SK-N-SH treated with all-trans-retinoic acid at 6 μM for 48 hours (cell line): ENCODE measurements around the gene SYNPO.

Source experiments
- ATAC-seq: fragments of 200-7000 bp; cut with Tn5 transposase; 3 replicates; pipeline ENCODE4 v1.9.1; 2020; ENCODE audit warnings: mild to moderate bottlenecking, moderate library complexity
- ARNTL ChIP-seq: fragments of 450-650 bp; formaldehyde crosslinking; IDR thresholded peaks from 2 replicates; pipeline ENCODE4 v1.5.0; 2020; ENCODE audit warnings: low read depth, mild to moderate bottlenecking, moderate library complexity, borderline replicate concordance
- BACH2 ChIP-seq: fragments of 250-450 bp; sonication (Bioruptor Pico); IDR thresholded peaks from 2 replicates; pipeline ENCODE4 v1.9.0; 2021; ENCODE audit warnings: mild to moderate bottlenecking, borderline replicate concordance
- CREB5 ChIP-seq: fragments of 250-450 bp; sonication (Bioruptor Pico); IDR thresholded peaks from 2 replicates; pipeline ENCODE4 v1.5.1; 2020; ENCODE audit warnings: low read depth, mild to moderate bottlenecking, moderate library complexity
- CSDC2 ChIP-seq: fragments of 250-450 bp; sonication (Bioruptor Pico); IDR thresholded peaks from 2 replicates; pipeline ENCODE4 v1.5.0; 2020; ENCODE audit warnings: mild to moderate bottlenecking, moderate library complexity
- CSRNP3 ChIP-seq: fragments of 250-450 bp; sonication (Bioruptor Pico); IDR thresholded peaks from 2 replicates; pipeline ENCODE4 v1.5.1; 2021; ENCODE audit warnings: mild to moderate bottlenecking, moderate library complexity
- ESRRG ChIP-seq: fragments of 250-450 bp; sonication (Bioruptor Pico); IDR thresholded peaks from 2 replicates; pipeline ENCODE4 v1.6.1; 2021; ENCODE audit warnings: mild to moderate bottlenecking
- GLIS3 ChIP-seq: fragments of 250-450 bp; sonication (Bioruptor Pico); IDR thresholded peaks from 2 replicates; pipeline ENCODE4 v1.5.0; 2020; ENCODE audit warnings: mild to moderate bottlenecking, moderate library complexity
- ISL1 ChIP-seq: fragments of 250-450 bp; sonication (Bioruptor Pico); IDR thresholded peaks from 2 replicates; pipeline ENCODE4 v2.1.2; 2022; ENCODE audit warnings: mild to moderate bottlenecking, moderate library complexity
- OSR1 ChIP-seq: fragments of 250-450 bp; sonication (Bioruptor Pico); IDR thresholded peaks from 2 replicates; pipeline ENCODE4 v1.8.0; 2022; ENCODE audit warnings: moderate library complexity, mild to moderate bottlenecking, inconsistent platforms
- POU6F1 ChIP-seq: fragments of 250-450 bp; sonication (Bioruptor Pico); IDR thresholded peaks from 2 replicates; pipeline ENCODE4 v1.8.0; 2021; ENCODE audit warnings: low read depth, mild to moderate bottlenecking, moderate library complexity, borderline replicate concordance
- PPARA ChIP-seq: fragments of 250-450 bp; sonication (Bioruptor Pico); IDR thresholded peaks from 2 replicates; pipeline ENCODE4 v1.5.0; 2020; ENCODE audit warnings: mild to moderate bottlenecking, borderline replicate concordance
- SNAI2 ChIP-seq: fragments of 250-450 bp; sonication (Bioruptor Pico); IDR thresholded peaks from 2 replicates; pipeline ENCODE4 v1.5.0; 2020; ENCODE audit warnings: mild to moderate bottlenecking, moderate library complexity
- TCF4 ChIP-seq: fragments of 250-450 bp; sonication (Bioruptor Pico); IDR thresholded peaks from 2 replicates; pipeline ENCODE4 v1.8.0; 2021; ENCODE audit warnings: mild to moderate bottlenecking, moderate library complexity, borderline replicate concordance
- TOX ChIP-seq: fragments of 250-450 bp; sonication (Bioruptor Pico); IDR thresholded peaks from 2 replicates; pipeline ENCODE4 v1.8.0; 2021; ENCODE audit warnings: mild to moderate bottlenecking, moderate library complexity, borderline replicate concordance
- TSHZ2 ChIP-seq: fragments of 250-450 bp; sonication (Bioruptor Pico); IDR thresholded peaks from 2 replicates; pipeline ENCODE4 v1.5.0; 2020; ENCODE audit warnings: mild to moderate bottlenecking, moderate library complexity
- ZC3H10 ChIP-seq: fragments of 250-450 bp; sonication (Bioruptor Pico); IDR thresholded peaks from 2 replicates; pipeline ENCODE4 v1.5.1; 2021; ENCODE audit warnings: mild to moderate bottlenecking, moderate library complexity
- ZFP3 ChIP-seq: fragments of 250-450 bp; sonication (Bioruptor Pico); IDR thresholded peaks from 2 replicates; pipeline ENCODE4 v1.5.0; 2020; ENCODE audit warnings: mild to moderate bottlenecking, moderate library complexity
- ZFP30 ChIP-seq: fragments of 450-650 bp; formaldehyde crosslinking; IDR thresholded peaks from 2 replicates; pipeline ENCODE4 v1.5.0; 2022; ENCODE audit warnings: mild to moderate bottlenecking, moderate library complexity
- ZNF565 ChIP-seq: fragments of 450-650 bp; formaldehyde crosslinking; conservative IDR thresholded peaks from 2 replicates; pipeline ENCODE4 v1.5.0; 2020; ENCODE audit warnings: low read depth, mild to moderate bottlenecking, moderate library complexity
- ZNF70 ChIP-seq: fragments of 450-650 bp; formaldehyde crosslinking; IDR thresholded peaks from 2 replicates; pipeline ENCODE4 v1.5.0; 2020; ENCODE audit warnings: mild to moderate bottlenecking, moderate library complexity
- ZNF8 ChIP-seq: fragments of 450-650 bp; formaldehyde crosslinking; IDR thresholded peaks from 2 replicates; pipeline ENCODE4 v1.5.0; 2020; ENCODE audit warnings: mild to moderate bottlenecking, moderate library complexity

Gene SYNPO

GRCh38 chr5:150601491-150602345 lies 38.7 kb upstream of the SYNPO start:
- no peak for TF ChIP-seq BACH2 (CRISPR knock-in tag)
- TF ChIP-seq SNAI2 (CRISPR knock-in tag): no peak
- TF ChIP-seq TCF4 (CRISPR knock-in tag): 0 out of 2 replicates have a peak, but pooled peaks have one; percentile 7
- ATAC-seq: peak; percentile 37

GRCh38 chr5:150603052-150603451 lies 37.4 kb upstream of the SYNPO start:
- no peak for ATAC-seq
- TF ChIP-seq CREB5 (no peak), CSDC2 (CRISPR knock-in tag) (no peak), OSR1 (no peak), ARNTL (CRISPR knock-in tag) (no peak), ZNF565 (CRISPR knock-in tag) (no peak), SNAI2 (CRISPR knock-in tag) (no peak), PPARA (CRISPR knock-in tag) (no peak), ZNF70 (CRISPR knock-in tag) (no peak), ZFP30 (CRISPR knock-in tag) (no peak), POU6F1 (CRISPR knock-in tag) (no peak), ISL1 (CRISPR knock-in tag) (no peak), ZC3H10 (no peak), GLIS3 (CRISPR knock-in tag) (no peak), TOX (CRISPR knock-in tag) (no peak), CSRNP3 (CRISPR knock-in tag) (no peak), ZFP3 (CRISPR knock-in tag) (no peak)

GRCh38 chr5:150603491-150603890 lies 37.0 kb upstream of the SYNPO start:
- TF ChIP-seq GLIS3 (CRISPR knock-in tag) (no peak), ZFP3 (CRISPR knock-in tag) (no peak), CSDC2 (CRISPR knock-in tag) (no peak), ESRRG (no peak), OSR1 (no peak), TCF4 (CRISPR knock-in tag) (no peak), ZFP30 (CRISPR knock-in tag) (no peak), ZNF8 (CRISPR knock-in tag) (no peak), ZNF70 (CRISPR knock-in tag) (no peak), TSHZ2 (CRISPR knock-in tag) (no peak), CREB5 (no peak), ARNTL (CRISPR knock-in tag) (no peak), BACH2 (CRISPR knock-in tag) (no peak), SNAI2 (CRISPR knock-in tag) (no peak)
- no peak for ATAC-seq
